ENCODE data around the gene SNRNP25.

- TF ChIP-seq EP300 (IDR thresholded peaks at IDR 0.05) = no peak
- TF ChIP-seq, protein P1, sequence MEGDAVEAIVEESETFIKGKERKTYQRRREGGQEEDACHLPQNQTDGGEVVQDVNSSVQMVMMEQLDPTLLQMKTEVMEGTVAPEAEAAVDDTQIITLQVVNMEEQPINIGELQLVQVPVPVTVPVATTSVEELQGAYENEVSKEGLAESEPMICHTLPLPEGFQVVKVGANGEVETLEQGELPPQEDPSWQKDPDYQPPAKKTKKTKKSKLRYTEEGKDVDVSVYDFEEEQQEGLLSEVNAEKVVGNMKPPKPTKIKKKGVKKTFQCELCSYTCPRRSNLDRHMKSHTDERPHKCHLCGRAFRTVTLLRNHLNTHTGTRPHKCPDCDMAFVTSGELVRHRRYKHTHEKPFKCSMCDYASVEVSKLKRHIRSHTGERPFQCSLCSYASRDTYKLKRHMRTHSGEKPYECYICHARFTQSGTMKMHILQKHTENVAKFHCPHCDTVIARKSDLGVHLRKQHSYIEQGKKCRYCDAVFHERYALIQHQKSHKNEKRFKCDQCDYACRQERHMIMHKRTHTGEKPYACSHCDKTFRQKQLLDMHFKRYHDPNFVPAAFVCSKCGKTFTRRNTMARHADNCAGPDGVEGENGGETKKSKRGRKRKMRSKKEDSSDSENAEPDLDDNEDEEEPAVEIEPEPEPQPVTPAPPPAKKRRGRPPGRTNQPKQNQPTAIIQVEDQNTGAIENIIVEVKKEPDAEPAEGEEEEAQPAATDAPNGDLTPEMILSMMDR (IDR thresholded peaks at IDR 0.05) = no peak
These were observed 10.6 kb downstream of the SNRNP25 start for GRCh38 chr16:63998-64913.

Measured in sigmoid colon (tissue), 4 donors.